ENCODE measurements around the gene BBS1.

DNA sequence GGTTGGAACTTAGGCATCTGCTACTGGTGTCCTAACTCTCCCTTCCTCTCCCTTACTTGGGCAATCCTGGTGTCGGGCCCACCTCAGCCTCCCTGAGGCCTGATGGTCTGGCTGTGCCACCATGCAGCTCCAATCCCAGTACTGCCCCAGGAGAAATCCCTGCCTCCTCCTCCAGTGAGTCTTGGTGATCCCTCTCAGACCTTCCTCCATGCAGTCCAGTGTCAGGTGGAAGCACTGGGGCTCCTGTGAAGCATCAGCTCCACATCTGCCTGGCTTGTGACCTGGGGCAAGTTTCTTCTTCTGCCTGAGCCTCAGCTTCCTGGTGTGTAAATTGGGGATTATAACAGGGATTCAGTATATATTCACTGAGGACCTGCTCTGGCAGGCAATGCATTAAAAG, 45.5 kb upstream of the BBS1 start:
- TF ChIP-seq, protein P1, sequence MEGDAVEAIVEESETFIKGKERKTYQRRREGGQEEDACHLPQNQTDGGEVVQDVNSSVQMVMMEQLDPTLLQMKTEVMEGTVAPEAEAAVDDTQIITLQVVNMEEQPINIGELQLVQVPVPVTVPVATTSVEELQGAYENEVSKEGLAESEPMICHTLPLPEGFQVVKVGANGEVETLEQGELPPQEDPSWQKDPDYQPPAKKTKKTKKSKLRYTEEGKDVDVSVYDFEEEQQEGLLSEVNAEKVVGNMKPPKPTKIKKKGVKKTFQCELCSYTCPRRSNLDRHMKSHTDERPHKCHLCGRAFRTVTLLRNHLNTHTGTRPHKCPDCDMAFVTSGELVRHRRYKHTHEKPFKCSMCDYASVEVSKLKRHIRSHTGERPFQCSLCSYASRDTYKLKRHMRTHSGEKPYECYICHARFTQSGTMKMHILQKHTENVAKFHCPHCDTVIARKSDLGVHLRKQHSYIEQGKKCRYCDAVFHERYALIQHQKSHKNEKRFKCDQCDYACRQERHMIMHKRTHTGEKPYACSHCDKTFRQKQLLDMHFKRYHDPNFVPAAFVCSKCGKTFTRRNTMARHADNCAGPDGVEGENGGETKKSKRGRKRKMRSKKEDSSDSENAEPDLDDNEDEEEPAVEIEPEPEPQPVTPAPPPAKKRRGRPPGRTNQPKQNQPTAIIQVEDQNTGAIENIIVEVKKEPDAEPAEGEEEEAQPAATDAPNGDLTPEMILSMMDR (IDR thresholded peaks at IDR 0.05): no peak
- TF ChIP-seq POLR2A (IDR thresholded peaks at IDR 0.05): no peak
